HEK293T (cell line): ENCODE measurements around the gene NPHP3.

Experiments
- BHLHE40 ChIP-seq: fragments of 450-650 bp; IDR thresholded peaks from 2 replicates; pipeline ENCODE4 v1.6.1; 2016; ENCODE audit warnings: mild to moderate bottlenecking, moderate library complexity, borderline replicate concordance
- FOXA1 ChIP-seq: fragments of 450-650 bp; IDR thresholded peaks from 2 replicates; pipeline ENCODE4 v1.6.1; 2016; ENCODE audit warnings: mild to moderate bottlenecking
- FOXK2 ChIP-seq: fragments of 450-650 bp; IDR thresholded peaks from 2 replicates; pipeline ENCODE4 v1.6.1; 2016; ENCODE audit warnings: mild to moderate bottlenecking
- FOXM1 ChIP-seq: fragments of 450-650 bp; IDR thresholded peaks from 2 replicates; pipeline ENCODE4 v1.6.1; 2017; ENCODE audit warnings: mild to moderate bottlenecking, borderline replicate concordance
- HDGF ChIP-seq: fragments of 450-650 bp; IDR thresholded peaks from 2 replicates; pipeline ENCODE4 v1.6.1; 2017; ENCODE audit warnings: antibody characterized with exemption, borderline replicate concordance
- NFRKB ChIP-seq: fragments of 450-650 bp; IDR thresholded peaks from 2 replicates; pipeline ENCODE4 v1.6.1; 2016; ENCODE audit warnings: mild to moderate bottlenecking, moderate library complexity
- SP1 ChIP-seq: fragments of 450-650 bp; IDR thresholded peaks from 2 replicates; pipeline ENCODE4 v1.6.1; 2017

DNA sequence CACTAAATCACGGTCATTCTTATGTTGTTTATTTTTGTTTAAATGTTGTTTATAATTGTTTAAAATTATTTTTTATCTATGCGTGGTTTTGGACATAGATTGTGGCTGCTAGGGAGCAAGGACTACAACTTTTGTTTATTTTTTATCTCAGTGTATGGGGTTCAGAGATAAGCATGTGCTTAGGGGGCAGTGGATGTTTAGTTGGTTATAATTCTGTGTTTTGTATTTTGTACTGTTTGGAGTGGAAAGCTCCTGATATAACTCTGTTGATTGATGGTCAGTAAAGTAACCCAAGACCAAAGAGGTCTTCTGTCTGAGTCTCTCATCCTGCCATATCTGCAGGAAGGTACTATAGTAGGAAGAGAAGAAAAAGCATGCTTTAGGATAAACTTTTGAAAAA lies 36.5 kb upstream of the NPHP3 start:
- TF ChIP-seq NFRKB (no peak), BHLHE40 (no peak), FOXM1 (no peak), FOXA1 (no peak), HDGF (no peak), FOXK2 (no peak), SP1 (no peak)
